ENCODE results near the gene THSD7A.

The THSD7A gene

GRCh38 chr7:11749629-11750028 is 82.4 kb downstream of the THSD7A start:
- DNase-seq, result no peak

DNA sequence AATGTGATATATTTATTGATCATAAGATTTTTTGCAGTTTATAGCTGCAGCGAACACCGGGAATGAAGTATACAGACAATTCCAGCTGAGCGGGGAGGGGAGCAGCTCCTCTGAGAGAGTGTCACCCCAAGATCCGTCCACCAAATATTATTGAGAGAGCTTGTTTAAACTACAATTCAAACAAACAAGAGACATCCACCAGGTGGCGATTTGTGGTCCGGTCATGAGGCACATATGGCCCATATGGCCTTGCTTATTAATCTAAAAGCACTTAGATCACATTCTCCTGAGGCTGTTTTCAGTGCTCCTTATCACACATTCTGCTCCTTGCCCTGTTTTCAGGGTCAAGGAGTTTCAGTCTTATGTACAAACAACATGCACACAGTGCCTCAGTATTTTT is 83.1 kb downstream of the THSD7A start:
- no peak for DNase-seq

- DNase-seq, result no peak
Observed at GRCh38 chr7:11747715-11748485, 84.1 kb downstream of the THSD7A start.

- no peak for DNase-seq
Observed at GRCh38 chr7:11746591-11746990, 85.4 kb downstream of the THSD7A start.

- DNase-seq, result no peak
Observed at GRCh38 chr7:11743548-11743947, 88.5 kb downstream of the THSD7A start.

DNA sequence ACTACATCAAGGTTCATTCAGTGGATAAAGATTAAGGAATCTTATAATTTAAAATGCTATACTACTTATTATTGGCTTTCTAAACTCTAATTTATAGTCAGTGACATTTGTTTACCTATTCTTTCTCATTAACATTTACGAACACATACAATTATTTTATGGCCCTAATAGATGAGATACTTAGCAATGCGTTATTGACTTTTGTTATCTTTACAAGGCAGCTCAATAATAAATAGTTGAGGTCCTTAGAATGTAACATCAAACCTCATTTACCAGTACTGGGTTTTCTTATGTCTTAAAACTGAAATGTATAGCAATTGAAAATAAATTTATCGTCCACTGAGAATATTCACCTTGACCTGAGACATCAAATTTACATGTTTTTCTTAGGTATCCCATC is 89.0 kb downstream of the THSD7A start:
- no peak for DNase-seq

DNA sequence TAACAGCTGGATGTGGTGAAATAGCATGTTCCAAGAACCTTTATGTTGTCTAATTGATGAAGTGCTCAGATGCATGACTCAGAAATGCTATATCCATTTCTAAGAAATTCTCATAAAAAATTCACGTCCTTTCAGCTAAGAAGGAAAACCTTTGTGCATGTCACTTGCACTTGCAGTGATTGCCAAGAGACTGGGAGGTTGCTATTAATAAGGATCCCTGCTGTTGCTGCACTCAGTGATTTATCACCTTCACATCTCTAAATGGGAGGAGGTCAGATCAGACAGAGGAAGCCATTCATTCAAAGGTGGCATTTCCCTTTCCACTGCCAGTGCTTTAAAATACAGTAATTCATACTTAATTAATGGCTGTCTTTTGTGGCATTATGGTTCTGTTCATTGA is 89.5 kb downstream of the THSD7A start:
- DNase-seq, result no peak

- no peak for DNase-seq
Observed at GRCh38 chr7:11737723-11738122, 94.3 kb downstream of the THSD7A start.

- no peak for DNase-seq
Observed at GRCh38 chr7:11732207-11732606, 99.8 kb downstream of the THSD7A start.

DNA sequence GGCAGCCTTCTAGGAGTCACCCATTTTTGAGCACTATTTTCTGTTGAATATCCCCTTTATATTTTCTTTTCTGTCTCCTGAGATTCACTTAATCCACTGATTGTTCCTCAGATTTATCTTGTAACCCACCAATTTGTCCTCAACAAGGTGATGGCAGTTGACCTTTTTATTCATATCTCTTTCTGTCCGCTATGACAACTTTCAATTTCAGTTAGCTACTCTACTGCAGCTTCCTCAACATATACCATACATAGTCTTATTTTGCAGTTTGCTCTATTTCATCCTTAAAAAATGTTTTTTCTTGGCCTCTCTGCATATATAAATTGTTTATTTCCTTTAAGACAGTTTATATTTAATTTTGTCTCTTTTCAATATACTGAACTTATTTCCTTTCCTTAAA is 101.3 kb downstream of the THSD7A start:
- no peak for DNase-seq

- DNase-seq, result no peak
Observed at GRCh38 chr7:11727864-11728263, 104.1 kb downstream of the THSD7A start.

GRCh38 chr7:11726794-11727155 is 105.2 kb downstream of the THSD7A start:
- DNase-seq, result no peak

DNA sequence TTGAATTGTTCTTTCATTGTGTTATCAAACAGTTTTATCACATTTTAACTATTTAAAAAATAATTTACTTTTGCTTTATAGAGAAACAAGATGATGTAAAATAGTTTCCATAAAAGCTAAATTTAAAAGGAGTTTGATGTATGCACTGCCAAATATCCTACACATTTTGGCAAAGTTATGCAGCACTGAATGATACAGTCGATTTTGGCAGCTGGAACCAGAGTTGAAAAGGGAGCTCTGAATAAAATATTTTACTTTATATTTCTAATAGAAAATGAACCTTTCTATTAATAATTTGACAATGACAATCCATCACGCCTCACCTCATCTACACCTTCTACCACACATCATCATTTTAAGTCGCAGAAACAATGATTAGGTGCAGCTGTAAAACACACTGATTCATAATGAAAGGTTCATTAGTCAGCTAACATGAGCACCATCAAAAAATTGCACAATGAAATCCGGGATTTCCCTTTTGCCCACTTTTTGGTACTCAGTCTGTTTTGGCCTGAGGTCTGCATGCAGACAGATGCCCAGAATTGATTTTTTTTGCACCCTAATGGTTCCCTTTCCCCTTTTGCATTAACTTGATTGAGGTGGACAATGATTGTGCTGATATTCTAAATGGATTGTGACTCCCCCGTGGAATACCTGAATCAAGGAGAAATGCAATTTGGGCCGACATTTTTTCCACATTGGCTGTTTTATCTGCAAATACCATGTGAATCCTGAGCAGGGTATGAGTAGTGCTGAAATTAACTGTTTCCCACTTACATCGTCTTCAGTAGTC is 105.8 kb downstream of the THSD7A start:
- DNase-seq, result no peak

DNA sequence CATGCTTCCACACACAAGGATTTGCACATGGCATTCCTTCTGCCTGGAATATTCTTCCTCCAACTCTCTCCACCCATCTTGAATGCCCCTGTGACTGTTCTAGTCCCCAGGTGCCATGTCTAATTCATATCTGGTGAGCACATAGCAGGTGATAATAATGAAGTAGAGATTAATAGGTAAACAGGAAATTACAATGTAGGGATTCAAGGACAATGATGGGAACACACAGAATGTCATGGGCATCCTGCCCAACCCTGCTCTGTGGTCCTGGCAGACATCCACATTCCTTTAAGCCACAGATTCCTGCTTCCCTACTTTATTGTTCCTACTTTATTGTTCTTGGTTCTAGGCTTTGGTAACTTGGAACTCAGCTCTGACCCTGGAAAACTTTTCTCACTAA is 115.8 kb downstream of the THSD7A start:
- no peak for DNase-seq

DNA sequence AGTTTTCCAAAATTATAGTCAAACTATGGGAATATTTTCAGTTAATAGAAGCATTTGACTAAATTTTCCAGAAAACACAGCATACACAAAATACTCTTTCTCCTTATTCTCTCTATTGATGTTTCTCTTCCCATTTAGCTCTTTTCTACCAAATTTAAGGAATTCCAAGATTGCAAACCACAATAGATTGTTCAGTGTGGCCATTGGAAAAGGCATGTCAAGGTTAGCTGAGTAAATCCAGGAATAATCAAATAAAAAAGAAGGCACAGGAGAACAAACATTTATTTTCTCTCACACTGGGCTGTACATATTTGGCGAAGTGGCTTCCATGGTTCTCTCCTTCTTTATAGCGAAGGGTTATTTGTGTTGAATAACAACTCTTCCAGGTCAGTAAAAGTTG is 117.3 kb downstream of the THSD7A start:
- DNase-seq, result no peak

GRCh38 chr7:11714205-11714604 is 117.8 kb downstream of the THSD7A start:
- no peak for DNase-seq

- DNase-seq, result no peak
Observed at GRCh38 chr7:11713352-11713751, 118.6 kb downstream of the THSD7A start.

- no peak for DNase-seq
Observed at GRCh38 chr7:11710377-11710776, 121.6 kb downstream of the THSD7A start.

GRCh38 chr7:11709196-11709595 is 122.8 kb downstream of the THSD7A start:
- DNase-seq, result no peak

GRCh38 chr7:11707606-11708193 is 124.3 kb downstream of the THSD7A start:
- no peak for DNase-seq

- DNase-seq, result no peak
Observed at GRCh38 chr7:11706666-11707605, 125.1 kb downstream of the THSD7A start.

DNA sequence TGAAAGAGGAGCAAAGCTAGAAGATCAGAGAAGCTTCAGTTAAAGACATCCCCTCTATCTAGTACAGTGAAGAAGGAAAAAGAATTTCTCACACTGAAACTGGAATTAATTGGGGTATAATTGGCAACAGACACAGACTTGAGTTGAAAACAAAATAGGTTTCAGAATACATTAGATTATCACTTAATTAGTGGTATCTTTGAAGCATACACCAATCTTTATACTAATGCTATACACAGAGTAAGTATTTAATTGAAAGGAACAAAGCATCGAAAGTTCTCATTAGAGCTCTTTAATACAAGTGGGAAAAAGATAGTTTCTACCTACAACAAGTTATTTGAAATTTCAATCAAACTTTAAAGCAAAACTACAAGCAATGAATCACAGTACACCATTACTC is 128.2 kb downstream of the THSD7A start:
- DNase-seq, result no peak

DNA sequence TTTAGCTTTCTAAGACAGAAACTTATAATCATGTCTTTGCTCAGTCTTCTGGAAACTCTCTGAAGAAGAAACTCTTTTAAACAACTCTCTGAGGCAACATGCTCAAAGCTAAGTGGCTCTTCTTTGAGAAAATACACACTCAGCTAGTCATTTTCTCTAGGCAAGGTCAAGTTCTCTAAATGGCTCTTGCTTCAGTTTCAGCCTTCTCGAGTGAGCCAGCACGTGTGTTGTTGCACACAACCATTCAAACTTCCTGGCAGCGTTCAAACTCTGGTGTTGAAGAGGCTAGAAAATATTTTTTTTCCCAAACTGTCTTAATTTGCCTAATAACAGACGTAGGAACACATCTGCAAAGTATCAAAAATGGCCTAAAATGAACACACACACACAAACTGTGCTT is 129.1 kb downstream of the THSD7A start:
- DNase-seq, result no peak

Data from stimulated activated naive CD4-positive, alpha-beta T cell treated with Interleukin-2 at 50 U/mL for 16 hours (primary cell).